Keratinocyte (primary cell): ENCODE measurements around the gene LPGAT1.

Source experiments
- CTCF ChIP-seq, 3 experiments: IDR thresholded peaks in 1 of 3; conservative IDR thresholded peaks in 1 of 3; optimal IDR thresholded peaks in 1 of 3; 2 replicates in 2 of 3; 3 replicates in 1 of 3; pipeline versions ENCODE3 to v1.5.1; 2011; ENCODE audit warnings: low read length in 3 of 3, mild to moderate bottlenecking in 3 of 3, moderate library complexity in 2 of 3, control low read depth in 1 of 3, inconsistent platforms in 1 of 3; ENCODE audit not compliant: insufficient read depth in 2 of 3; ENCODE audit errors: extremely low read depth in 1 of 3
- EZH2 ChIP-seq: IDR thresholded peaks from one replicate; pipeline ENCODE4 v1.6.1; 2012; ENCODE audit warnings: inconsistent platforms, mild to moderate bottlenecking, low read length, moderate library complexity

- TF ChIP-seq EZH2 = no peak
- TF ChIP-seq CTCF (optimal IDR thresholded peaks at IDR 0.05 in 1 of 3, IDR thresholded peaks at IDR 0.05 in 1 of 3, conservative IDR thresholded peaks at IDR 0.05 in 1 of 3; ENCODE audit: extremely low read depth in 1 of 3, insufficient read depth in 2 of 3, low read length in 3 of 3) = no peak
Measured at GRCh38 chr1:211788626-211789025, 41.9 kb downstream of the LPGAT1 start.
